H1 (cell line): ENCODE results near the gene CRB2.

Experiments used
- EP300 ChIP-seq, 2 experiments: IDR thresholded peaks; 1 replicate in 1 of 2; 2 replicates in 1 of 2; pipeline ENCODE4 v1.6.1; 2011 to 2012; ENCODE audit warnings: low read depth in 2 of 2, low read length in 2 of 2, mild to moderate bottlenecking in 2 of 2, borderline replicate concordance in 1 of 2, inconsistent platforms in 1 of 2, moderate library complexity in 1 of 2
- HDAC2 ChIP-seq, 2 experiments: fragments of 300-600 bp in 1 of 2; sonication (generic) in 1 of 2; IDR thresholded peaks; 2 replicates each; pipeline ENCODE4 v1.6.1; 2011 to 2012; ENCODE audit warnings: low read depth in 2 of 2, low read length in 2 of 2, mild to moderate bottlenecking in 2 of 2, moderate library complexity in 2 of 2, borderline replicate concordance in 1 of 2, inconsistent platforms in 1 of 2
- JUN ChIP-seq: IDR thresholded peaks from 2 replicates; pipeline ENCODE4 v1.6.1; 2011; ENCODE audit warnings: low read depth, mild to moderate bottlenecking, improper control_type of control experiment, low read length
- KDM1A ChIP-seq: fragments of 200-600, 300-600 bp; sonication (generic); IDR thresholded peaks from 2 replicates; pipeline ENCODE4 v1.7.1; 2016; ENCODE audit warnings: mild to moderate bottlenecking, low read length, borderline replicate concordance
- POLR2A ChIP-seq, 2 experiments: IDR thresholded peaks; 1 replicate in 1 of 2; 2 replicates in 1 of 2; pipeline ENCODE4 v1.6.1; 2011; ENCODE audit warnings: low read depth in 2 of 2, low read length in 2 of 2, mild to moderate bottlenecking in 2 of 2; ENCODE audit errors: control extremely low read depth in 1 of 2
- POLR2AphosphoS5 ChIP-seq: IDR thresholded peaks from 2 replicates; pipeline ENCODE4 v1.6.1; 2011; ENCODE audit warnings: low read depth, low read length
- RAD21 ChIP-seq, 2 experiments: IDR thresholded peaks in 1 of 2; conservative IDR thresholded peaks in 1 of 2; 2 replicates each; pipeline ENCODE4 v1.6.1; 2011; ENCODE audit warnings: low read depth in 2 of 2, low read length in 2 of 2, improper control_type of control experiment in 1 of 2, inconsistent platforms in 1 of 2, mild to moderate bottlenecking in 1 of 2, moderate library complexity in 1 of 2
- RFX5 ChIP-seq: IDR thresholded peaks from 2 replicates; pipeline ENCODE4 v1.6.1; 2011; ENCODE audit warnings: low read depth, low read length, improper control_type of control experiment, borderline replicate concordance
- RXRA ChIP-seq: IDR thresholded peaks from 2 replicates; pipeline ENCODE4 v1.6.1; 2011; ENCODE audit warnings: low read depth, mild to moderate bottlenecking, low read length, moderate library complexity; ENCODE audit not compliant: insufficient read depth
- TF ChIP-seq, protein P1 (sequence below), 3 experiments: IDR thresholded peaks; 1 replicate in 2 of 3; 2 replicates in 1 of 3; pipeline versions ENCODE4 v1.5.1 to v1.6.1; 2011; ENCODE audit warnings: low read length in 3 of 3, mild to moderate bottlenecking in 3 of 3, inconsistent platforms in 2 of 3, low read depth in 1 of 3, moderate library complexity in 1 of 3; ENCODE audit not compliant: insufficient read depth in 1 of 3; ENCODE audit errors: control extremely low read depth in 1 of 3
- TF ChIP-seq, protein P2 (sequence below): IDR thresholded peaks from 2 replicates; pipeline ENCODE4 v1.6.1; 2011; ENCODE audit warnings: low read length, improper control_type of control experiment

DNA sequence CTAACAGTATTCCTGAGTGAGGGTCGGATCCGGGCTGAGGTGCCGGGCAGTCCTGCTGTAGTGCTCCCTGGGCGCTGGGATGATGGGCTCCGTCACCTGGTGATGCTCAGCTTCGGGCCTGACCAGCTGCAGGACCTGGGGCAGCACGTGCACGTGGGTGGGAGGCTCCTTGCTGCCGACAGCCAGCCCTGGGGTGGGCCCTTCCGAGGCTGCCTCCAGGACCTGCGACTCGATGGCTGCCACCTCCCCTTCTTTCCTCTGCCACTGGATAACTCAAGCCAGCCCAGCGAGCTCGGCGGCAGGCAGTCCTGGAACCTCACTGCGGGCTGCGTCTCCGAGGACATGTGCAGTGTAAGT lies 15.2 kb downstream of the CRB2 start:
- TF ChIP-seq JUN, result no peak
- TF ChIP-seq RXRA, result no peak
- TF ChIP-seq, protein P1, sequence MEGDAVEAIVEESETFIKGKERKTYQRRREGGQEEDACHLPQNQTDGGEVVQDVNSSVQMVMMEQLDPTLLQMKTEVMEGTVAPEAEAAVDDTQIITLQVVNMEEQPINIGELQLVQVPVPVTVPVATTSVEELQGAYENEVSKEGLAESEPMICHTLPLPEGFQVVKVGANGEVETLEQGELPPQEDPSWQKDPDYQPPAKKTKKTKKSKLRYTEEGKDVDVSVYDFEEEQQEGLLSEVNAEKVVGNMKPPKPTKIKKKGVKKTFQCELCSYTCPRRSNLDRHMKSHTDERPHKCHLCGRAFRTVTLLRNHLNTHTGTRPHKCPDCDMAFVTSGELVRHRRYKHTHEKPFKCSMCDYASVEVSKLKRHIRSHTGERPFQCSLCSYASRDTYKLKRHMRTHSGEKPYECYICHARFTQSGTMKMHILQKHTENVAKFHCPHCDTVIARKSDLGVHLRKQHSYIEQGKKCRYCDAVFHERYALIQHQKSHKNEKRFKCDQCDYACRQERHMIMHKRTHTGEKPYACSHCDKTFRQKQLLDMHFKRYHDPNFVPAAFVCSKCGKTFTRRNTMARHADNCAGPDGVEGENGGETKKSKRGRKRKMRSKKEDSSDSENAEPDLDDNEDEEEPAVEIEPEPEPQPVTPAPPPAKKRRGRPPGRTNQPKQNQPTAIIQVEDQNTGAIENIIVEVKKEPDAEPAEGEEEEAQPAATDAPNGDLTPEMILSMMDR (IDR thresholded peaks at IDR 0.05; ENCODE audit: control extremely low read depth in 1 of 3, insufficient read depth in 1 of 3, low read depth in 1 of 3, low read length in 3 of 3), result no peak
- no peak for TF ChIP-seq POLR2AphosphoS5
- no peak for TF ChIP-seq POLR2A (IDR thresholded peaks at IDR 0.05; ENCODE audit: control extremely low read depth in 1 of 2, low read depth in 2 of 2, low read length in 2 of 2)
- TF ChIP-seq RFX5, result no peak
- TF ChIP-seq, protein P2, sequence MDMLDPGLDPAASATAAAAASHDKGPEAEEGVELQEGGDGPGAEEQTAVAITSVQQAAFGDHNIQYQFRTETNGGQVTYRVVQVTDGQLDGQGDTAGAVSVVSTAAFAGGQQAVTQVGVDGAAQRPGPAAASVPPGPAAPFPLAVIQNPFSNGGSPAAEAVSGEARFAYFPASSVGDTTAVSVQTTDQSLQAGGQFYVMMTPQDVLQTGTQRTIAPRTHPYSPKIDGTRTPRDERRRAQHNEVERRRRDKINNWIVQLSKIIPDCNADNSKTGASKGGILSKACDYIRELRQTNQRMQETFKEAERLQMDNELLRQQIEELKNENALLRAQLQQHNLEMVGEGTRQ, result no peak
- TF ChIP-seq EP300 (IDR thresholded peaks at IDR 0.05; ENCODE audit: borderline replicate concordance in 1 of 2, low read depth in 2 of 2, low read length in 2 of 2), result no peak
- TF ChIP-seq KDM1A, result no peak
- no peak for TF ChIP-seq HDAC2 (IDR thresholded peaks at IDR 0.05; ENCODE audit: borderline replicate concordance in 1 of 2, low read depth in 2 of 2, low read length in 2 of 2)
- TF ChIP-seq RAD21 (IDR thresholded peaks at IDR 0.05 in 1 of 2, conservative IDR thresholded peaks at IDR 0.05 in 1 of 2; ENCODE audit: low read depth in 2 of 2, low read length in 2 of 2), result no peak
